ENCODE measurements around the gene CLDN20.

CLDN20 gene

DNA sequence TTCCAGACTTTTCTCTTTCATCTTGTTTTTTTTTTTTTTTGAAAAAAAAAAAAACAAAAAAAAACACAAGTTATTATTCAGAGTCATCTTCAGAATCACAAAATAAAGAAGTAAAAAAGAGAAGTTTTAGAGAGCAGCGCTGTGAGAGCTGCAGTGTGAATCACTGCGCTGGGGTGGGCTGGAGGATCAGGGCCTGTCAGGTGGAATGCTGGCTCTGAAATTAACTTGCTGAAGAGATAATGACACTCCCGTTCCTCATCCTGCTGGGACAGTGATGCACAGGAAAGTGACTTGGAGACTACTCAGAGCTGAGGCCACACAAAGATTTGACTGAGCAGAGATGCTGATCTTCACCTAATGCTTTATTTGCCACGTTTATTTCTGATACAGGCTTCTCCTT is 42.7 kb upstream of the CLDN20 start:
- DNase-seq = no peak
- H3K36me3 ChIP-seq = peaks cover 34% of the 10 kb centered on the region
- no peaks in the 10 kb centered on the region for H3K27me3 ChIP-seq (ENCODE audit: insufficient read depth, low read depth, severe bottlenecking)
- H3K4me3 ChIP-seq (ENCODE audit: low read depth, low read length) = no peak overlapping the region
- TF ChIP-seq, protein P1, sequence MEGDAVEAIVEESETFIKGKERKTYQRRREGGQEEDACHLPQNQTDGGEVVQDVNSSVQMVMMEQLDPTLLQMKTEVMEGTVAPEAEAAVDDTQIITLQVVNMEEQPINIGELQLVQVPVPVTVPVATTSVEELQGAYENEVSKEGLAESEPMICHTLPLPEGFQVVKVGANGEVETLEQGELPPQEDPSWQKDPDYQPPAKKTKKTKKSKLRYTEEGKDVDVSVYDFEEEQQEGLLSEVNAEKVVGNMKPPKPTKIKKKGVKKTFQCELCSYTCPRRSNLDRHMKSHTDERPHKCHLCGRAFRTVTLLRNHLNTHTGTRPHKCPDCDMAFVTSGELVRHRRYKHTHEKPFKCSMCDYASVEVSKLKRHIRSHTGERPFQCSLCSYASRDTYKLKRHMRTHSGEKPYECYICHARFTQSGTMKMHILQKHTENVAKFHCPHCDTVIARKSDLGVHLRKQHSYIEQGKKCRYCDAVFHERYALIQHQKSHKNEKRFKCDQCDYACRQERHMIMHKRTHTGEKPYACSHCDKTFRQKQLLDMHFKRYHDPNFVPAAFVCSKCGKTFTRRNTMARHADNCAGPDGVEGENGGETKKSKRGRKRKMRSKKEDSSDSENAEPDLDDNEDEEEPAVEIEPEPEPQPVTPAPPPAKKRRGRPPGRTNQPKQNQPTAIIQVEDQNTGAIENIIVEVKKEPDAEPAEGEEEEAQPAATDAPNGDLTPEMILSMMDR (IDR thresholded peaks at IDR 0.05; ENCODE audit: low read depth, low read length) = no peak
- H3K9me3 ChIP-seq (ENCODE audit: severe bottlenecking) = no peaks in the 10 kb centered on the region
- no peak overlapping the region for H3K27ac ChIP-seq

DNA sequence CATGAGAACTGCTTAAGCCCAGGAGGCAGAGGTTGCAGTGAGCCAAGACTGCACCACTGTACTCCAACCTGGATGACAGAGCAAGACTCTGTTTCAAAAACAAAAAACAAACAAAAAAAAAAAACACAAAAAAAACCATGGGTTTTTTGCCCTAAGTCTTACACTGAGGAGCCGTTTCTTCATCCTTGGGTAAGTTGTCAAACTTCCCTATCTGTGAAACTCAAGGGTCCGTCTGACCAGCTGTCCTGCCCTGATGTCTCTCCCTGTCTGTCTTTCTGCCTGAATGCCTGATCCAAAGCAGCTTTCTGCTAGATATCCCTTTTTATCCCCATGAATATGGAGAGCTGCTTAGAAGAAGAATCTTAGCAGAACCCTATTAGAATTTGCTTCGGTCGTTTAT is 41.3 kb upstream of the CLDN20 start:
- TF ChIP-seq, protein P1 (IDR thresholded peaks at IDR 0.05; ENCODE audit: low read depth, low read length) = no peak
- Histone ChIP-seq H3K36me3 (peaks cover 39% of the 10 kb centered on the region), H3K9me3 (ENCODE audit: severe bottlenecking) (no peaks in the 10 kb centered on the region), H3K4me3 (ENCODE audit: low read depth, low read length) (no peak overlapping the region), H3K27ac (no peak overlapping the region), H3K27me3 (ENCODE audit: insufficient read depth, low read depth, severe bottlenecking) (no peaks in the 10 kb centered on the region)
- no peak for DNase-seq

DNA sequence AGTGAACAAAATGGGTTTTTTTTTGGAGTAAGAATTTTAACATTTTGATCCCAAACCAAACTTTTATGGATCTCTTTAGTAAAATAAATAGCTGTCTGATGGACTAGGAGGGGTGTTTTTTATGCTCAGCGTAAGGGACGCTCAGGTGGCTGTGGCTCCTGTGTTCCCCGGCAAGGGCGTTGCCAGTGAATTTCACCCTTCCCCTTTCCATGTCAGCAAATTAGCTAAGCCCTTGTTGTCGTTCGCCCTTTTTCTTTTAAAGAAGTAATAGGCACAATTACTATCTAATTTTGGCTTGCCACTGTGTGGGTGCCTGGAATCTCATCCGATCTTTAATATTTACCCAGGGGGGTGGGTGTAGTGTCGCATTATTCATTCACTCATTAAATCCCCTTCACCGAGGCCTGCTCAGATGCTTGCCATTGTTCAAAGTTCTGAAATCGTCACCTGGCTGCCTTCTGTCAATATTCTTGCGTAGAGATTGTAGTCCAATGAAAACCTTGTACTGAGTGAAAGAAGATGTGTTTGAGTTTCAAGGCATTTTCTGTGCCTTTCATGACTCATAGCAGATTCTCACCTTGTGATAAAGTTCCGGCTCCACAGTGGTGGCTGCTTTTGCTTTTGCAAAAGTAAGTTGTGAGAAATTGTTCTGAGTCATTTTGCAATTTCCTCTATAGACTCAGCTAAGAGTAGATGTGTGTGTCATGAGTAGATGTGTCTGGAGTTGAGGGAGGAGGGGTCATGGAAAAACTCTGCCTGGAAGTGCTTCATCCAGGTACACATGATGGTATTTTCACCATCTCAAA is 40.0 kb upstream of the CLDN20 start:
- Histone ChIP-seq H3K27me3 (ENCODE audit: insufficient read depth, low read depth, severe bottlenecking) (no peaks in the 10 kb centered on the region), H3K9me3 (ENCODE audit: severe bottlenecking) (no peaks in the 10 kb centered on the region), H3K4me3 (ENCODE audit: low read depth, low read length) (no peak overlapping the region), H3K36me3 (peaks cover 29% of the 10 kb centered on the region), H3K27ac (no peak overlapping the region)
- TF ChIP-seq, protein P1 (IDR thresholded peaks at IDR 0.05; ENCODE audit: low read depth, low read length) = no peak
- DNase-seq = no peak

DNA sequence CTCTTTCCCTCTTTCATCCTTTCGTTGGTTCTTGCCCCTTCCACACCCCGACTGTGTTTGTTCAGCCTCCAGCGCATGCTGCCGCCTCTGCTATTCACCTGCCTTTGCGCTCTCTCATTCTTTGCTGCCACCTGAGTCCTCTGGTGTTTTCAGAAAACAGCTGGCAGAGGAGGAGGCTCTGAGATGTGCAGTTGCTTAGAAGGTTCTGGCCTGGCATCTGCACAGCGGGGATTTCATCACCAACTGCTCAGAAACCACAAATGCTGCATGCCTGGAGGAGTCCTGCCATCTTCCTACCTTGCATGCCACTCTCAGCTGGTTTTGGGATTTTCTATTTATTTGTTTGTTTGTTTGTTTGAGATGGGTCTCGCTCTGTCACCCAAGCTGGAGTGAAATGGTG is 39.2 kb upstream of the CLDN20 start:
- Histone ChIP-seq H3K9me3 (ENCODE audit: severe bottlenecking) (no peaks in the 10 kb centered on the region), H3K27me3 (ENCODE audit: insufficient read depth, low read depth, severe bottlenecking) (no peaks in the 10 kb centered on the region), H3K36me3 (peaks cover 30% of the 10 kb centered on the region), H3K27ac (no peak overlapping the region), H3K4me3 (ENCODE audit: low read depth, low read length) (no peak overlapping the region)
- TF ChIP-seq, protein P1 (IDR thresholded peaks at IDR 0.05; ENCODE audit: low read depth, low read length) = no peak
- no peak for DNase-seq

DNA sequence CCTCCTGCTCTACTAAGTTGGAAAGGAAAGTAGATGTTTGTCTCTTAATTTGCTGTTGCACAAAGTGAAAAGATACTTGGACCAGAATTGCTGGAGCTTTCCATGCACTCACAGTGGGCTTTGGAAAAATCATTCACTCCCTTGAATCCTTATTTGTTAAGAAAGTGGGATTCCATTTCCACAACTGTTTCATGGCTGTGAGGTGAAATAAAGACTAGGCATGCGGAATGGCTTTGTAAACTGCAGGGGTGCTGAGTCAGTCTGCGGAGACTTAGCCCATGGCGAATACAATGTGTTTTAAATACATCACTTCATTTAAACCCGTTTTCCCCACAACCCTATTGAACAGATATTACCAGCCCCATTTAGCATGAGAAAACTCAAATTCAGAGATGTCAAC is 36.8 kb upstream of the CLDN20 start:
- Histone ChIP-seq H3K4me3 (ENCODE audit: low read depth, low read length) (no peak overlapping the region), H3K36me3 (peaks cover 26% of the 10 kb centered on the region), H3K27me3 (ENCODE audit: insufficient read depth, low read depth, severe bottlenecking) (no peaks in the 10 kb centered on the region), H3K27ac (no peak overlapping the region), H3K9me3 (ENCODE audit: severe bottlenecking) (no peaks in the 10 kb centered on the region)
- TF ChIP-seq, protein P1 (IDR thresholded peaks at IDR 0.05; ENCODE audit: low read depth, low read length) = no peak
- DNase-seq = no peak
